Activated T-cell treated with anti-CD3 and anti-CD28 coated beads, Interleukin-2, amount 50 U/mL, for 1 hour (primary cell): ENCODE measurements around the gene TGFB2.
"Not testable (repeated sequence)": the region's sequence is repeated elsewhere in the genome, so short reads cannot be mapped to it uniquely, and the experiment has no call there.

ENCODE experiments used
- DNase-seq: peaks from one replicate; pipeline ENCODE4 v3.0.0-alpha.2; 2020

TGFB2 gene

DNA sequence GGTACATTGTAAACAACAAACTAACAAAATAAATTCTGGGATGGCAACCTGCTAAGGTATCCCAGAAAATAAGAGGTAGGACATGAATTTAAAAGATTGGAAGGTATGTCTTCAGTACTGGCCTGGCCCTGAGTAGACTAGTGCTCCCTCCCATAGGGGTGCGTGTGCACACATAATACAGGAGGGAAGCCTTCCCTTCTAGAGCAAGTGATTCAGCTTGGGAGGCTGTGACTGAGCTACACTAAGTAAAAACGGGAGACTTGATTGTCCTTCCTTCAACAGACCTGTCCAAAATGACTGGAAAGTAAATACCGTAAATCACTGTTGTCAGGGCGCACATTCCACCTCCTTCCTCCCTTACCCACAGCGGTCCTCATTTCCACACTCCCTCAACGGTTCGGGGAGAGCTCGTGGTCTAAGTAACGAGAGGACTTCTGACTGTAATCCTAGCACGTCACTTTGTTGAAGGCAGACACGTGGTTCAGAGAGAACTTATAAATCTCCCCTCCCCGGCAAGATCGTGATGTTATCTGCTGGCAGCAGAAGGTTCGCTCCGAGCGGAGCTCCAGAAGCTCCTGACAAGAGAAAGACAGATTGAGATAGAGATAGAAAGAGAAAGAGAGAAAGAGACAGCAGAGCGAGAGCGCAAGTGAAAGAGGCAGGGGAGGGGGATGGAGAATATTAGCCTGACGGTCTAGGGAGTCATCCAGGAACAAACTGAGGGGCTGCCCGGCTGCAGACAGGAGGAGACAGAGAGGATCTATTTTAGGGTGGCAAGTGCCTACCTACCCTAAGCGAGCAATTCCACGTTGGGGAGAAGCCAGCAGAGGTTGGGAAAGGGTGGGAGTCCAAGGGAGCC, at the start of gene TGFB2:
TSS of gene TGFB2 (plus strand) at position 523 of the 859 bp plus-strand sequence. CDS start 1,366 bp downstream, outside the sequence.
- DNase-seq: peak; percentile 21

DNA sequence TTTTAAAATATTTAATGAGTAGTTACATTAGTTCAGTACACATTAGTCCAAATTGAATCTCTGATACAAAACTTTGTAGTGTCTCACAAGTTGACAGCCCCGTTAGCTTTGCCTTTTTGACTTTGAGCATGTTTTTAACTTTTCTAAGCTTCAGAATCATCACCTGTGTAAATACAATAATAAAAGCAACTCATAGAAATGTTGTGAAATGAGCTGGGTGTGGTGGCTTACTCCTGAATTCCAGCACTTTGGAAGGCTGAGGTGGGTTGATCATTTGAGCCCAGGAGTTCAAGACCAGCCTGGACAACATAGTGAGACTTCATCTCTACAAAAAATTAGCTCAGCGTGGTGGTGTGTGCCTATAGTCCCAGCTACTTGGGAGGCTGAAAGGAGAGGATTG, 49.0 kb upstream of the TGFB2 start:
- DNase-seq: no peak

DNA sequence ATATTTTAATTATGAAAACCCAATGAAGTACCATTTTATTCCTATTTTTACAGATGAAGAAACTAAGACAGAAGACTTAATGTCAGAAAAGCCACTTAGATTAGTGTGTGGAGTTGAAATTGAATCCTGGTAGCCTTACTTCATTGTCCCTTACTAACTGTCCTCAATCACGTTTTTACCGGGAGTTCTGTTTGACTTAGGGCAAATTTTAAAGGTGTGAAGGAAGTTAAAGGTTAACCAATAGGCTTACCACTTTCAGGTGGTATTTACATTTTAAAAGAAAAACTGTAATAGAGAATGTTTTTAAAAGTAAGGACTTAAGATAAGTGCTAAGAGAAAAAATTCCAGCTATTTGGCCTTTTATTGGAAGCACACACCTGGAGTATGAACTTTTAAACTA, 47.7 kb upstream of the TGFB2 start:
- DNase-seq: no peak

DNA sequence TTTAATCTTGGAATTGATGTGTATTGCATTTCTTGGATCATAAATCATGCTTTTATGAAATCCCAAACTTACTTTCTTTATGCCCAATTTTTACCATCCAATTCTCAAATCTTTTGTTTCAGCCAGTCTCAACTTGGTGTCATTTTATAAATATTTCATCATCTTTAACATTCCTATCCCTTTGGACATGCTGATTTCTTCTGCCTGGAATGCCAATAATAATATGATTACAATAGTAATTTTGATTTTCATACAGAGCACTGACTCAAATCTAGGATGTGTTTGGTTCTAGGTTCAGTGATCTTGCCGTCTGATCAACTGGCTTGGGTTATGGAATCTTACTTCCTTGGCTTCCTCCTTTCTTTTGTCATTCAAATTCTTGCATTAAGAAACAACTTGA, 47.3 kb upstream of the TGFB2 start:
- DNase-seq: no peak

DNA sequence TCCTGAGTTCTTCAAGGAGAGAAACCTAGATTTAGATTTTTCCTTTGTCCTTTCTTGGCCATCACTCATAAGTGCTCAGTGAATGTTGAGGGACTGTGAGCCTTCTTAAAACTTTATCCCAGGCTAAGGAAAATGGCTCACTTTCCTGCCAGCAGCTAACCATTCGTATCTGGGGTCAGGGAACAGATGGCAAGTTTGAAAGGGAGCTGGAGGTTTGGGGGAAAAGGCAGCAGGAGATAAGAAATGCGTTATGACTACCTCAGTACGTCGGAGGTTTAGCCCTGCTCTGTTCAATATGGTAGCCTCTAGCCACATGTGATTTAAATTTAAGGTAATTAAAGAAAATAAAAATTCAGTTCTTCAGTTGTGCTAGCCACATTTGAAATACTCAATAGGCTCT, 46.7 kb upstream of the TGFB2 start:
- no peak for DNase-seq

DNA sequence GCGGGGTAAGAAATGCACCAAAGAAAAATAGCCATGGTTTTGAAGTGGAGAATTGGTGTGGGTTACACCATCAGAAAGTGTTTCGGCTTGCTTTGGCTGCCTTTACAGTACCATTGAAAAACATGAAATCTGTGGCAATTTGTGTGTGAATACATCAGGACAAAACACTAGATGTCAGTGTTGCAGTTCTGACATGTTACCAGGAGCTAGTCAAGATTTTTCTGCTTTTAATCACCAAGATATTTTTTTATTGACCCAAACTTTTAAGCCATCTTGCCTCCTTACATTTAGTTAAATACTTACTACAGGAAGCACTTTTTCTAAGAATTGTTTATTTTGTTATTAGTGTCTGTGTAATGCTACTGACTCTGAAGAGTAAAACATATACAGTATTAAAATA, 45.7 kb upstream of the TGFB2 start:
- no peak for DNase-seq

DNA sequence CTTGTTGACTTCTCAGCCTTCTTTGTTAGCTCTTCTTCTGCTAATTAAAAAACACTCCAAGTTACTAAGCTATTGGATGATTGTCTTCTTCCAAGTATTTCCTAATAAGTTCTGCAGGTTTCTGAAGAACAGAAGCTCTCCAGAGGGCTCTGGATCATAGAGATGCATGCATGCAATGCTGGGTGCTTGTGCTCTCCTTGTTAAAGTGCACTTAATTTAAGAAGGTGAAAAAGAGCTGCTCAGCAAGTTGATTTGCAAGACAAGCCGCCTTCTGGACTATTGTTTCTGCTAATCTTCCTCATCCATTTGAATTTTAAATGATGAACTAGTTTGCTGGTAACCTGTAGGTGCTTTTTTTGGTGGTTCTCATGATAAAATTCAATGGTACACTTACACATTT, 43.9 kb upstream of the TGFB2 start:
- no peak for DNase-seq

DNA sequence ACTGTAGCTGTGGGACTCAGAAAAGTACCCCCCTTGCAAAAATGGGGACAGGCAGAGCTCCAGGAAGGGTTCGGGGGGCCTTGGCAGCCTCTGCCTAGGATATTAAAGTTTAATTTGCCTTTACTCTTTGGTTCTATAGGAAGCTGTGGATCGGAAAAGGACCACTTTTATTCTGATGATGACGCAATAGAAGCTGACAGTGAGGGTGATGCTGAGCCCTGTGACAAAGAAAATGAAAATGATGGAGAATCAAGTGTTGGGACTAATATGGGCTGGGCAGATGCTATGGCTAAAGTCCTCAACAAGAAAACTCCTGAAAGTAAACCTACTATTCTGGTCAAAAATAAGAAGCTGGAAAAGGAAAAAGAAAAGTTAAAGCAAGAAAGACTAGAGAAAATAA, 43.0 kb upstream of the TGFB2 start:
- DNase-seq: no peak

DNA sequence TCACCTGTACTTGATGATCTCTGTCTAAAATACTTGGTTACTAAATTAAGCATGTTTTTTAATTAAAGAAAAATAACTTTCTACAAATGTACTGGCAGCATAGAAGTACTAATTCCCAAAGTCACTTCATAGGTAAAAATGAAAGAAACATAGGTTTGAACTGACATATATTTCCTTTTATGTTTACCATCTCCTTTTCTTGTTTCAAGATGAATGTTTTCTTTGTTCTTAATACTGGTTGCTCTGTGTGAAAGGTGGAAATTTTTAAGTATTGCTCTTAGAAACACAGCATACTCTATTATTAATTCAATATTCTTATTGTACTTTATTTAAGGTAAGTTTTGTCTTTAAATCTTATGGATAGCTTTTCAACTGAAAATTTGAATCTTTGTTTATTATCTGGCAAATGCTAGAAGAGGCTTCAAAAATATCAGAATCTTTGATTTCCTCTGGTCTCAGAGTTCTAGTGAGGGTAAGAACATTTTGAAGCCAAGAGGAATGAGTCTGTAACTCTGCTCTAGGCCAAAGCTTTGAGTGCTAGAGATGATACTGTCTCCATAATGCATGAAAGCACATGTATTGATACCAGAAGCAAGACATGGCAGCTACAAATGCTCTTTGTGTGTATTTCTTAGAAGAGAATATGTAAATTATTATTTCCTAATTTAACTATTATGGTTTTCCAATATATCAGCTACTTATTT, 41.8 kb upstream of the TGFB2 start:
- no peak for DNase-seq

DNA sequence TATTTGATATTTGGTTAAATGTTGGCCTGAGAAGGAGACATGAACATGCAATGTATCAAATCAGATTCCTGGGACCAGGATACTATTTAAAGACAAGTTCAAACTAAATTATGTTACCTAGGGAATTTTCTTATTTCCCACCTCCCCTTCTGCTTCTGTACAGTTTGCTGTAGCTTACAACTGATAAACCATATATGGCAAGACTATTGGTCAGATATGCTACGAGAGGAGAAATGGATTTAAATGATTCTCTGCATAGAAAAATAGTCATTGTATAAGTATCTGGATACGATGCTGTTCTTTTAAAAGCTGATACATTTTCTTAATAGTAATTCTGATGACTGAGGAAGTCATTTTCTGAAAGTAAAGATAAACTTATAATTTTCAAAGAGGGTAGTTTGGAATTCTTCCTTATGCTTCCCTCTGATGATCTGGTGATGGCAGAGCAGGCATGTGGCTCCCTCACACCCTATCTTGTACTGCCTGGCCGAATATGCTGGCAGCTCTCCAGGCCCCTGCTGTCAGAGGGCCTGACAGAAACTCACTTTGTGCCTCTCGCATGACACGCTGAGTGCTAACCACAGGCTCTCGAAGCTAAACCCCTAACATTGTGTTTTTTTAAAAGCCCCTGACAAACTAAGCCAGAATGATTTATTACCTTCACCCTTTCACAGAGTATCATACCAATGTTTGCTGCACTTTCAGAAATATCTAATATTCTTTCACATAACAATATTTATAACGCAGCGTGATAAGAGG, 40.7 kb upstream of the TGFB2 start:
- DNase-seq: no peak

DNA sequence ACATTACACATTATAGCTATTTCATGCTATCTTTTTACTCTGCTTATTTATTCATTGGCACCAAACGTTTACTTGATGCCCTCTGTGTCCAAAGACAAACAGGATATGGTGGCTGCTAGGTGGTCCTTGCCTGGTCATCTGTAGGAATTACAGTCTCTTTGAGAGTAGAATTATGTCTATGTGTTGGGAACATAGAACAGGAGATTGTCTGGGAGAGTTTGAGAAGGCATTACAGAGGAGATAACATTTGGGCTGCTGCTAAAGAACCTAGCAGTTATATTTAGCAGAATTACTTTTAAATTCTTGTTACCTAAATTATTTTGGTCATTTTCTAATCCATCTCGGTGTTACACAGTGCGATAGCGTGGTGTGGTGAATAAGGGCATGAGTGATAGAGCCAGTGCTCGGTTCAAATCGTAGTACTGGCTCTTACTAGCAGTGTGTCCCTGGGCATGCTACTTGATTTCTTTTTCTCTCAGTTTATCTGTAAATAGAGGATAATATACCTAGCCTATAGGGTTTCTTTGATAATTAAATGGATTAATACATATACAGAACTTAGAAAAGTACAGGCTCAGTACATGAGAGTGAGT, 39.6 kb upstream of the TGFB2 start:
- DNase-seq: no peak

DNA sequence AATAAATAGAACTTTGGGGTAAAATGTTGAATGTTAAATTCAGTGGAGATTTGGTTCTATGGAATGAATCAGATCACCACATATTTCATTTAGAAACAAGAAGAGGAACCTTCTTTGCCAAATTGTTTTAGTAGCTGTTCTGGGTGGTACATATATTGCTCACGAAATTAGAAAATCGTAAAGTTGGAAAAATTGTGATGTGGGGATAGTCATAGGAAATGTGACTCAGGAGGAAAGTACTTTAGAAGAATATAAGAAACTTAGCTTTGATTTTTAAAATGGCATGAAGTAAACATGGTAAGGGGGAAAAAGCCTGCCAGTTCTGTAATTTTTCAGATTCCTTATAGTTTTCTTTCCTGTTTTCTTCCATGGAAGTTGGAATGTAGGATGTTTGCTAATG, 32.6 kb upstream of the TGFB2 start:
- no peak for DNase-seq

DNA sequence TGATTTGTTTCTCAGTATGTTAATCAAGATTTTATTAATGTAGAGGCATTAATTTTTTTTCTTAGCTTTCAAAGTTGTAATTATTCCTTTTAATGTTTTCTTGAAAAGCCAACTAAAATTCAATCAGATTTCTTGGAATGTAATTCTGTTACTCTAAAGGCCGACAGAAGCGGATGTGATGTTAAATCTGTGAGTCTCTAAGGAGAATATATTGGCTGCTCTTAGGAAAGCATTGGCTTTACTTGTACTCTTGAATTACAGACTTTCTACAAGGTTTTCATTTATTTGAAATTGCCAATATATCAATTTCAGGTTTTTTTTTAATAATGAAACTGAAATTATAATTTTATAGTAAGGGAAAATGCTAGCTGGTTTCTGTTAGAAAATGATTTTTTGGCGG, 30.8 kb upstream of the TGFB2 start:
- DNase-seq: no peak

DNA sequence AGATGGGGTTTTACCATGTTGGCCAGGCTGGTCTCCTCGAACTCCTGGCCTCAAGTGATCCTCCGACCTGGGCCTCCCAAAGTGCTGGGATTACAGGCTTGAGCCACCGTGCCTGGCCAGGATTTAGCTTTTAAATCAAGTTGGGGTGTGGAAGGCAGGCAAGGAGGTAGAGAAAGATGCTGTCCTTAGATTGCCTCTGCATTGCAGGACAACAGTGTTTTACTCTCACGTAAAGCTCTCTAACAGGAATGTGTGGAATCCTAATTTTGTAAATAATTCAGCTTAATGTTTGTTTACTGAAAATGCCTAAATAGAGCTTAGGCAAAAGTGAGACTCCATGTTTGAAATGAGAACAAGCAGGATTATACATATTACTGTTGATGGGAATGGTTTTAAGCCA, 29.5 kb upstream of the TGFB2 start:
- DNase-seq: no peak

DNA sequence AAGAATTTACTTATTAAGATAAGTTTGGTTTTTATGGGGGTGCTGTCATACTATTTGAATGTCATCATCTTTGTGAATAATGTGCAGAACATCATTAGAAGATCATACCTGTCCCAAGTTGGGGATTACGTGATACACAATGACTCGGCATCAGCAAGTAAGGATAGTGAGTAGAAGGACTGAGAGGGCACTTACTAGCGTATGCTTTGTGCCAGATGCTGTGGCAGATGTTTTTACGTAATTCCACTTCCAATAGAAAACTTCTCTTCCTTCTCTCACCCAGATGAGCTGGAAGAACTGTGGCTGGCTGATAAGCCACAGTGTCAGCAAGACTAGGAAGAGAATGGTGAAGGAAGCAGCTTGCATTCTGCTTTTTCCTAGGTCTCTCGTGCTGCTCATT, 28.1 kb upstream of the TGFB2 start:
- DNase-seq: no peak

DNA sequence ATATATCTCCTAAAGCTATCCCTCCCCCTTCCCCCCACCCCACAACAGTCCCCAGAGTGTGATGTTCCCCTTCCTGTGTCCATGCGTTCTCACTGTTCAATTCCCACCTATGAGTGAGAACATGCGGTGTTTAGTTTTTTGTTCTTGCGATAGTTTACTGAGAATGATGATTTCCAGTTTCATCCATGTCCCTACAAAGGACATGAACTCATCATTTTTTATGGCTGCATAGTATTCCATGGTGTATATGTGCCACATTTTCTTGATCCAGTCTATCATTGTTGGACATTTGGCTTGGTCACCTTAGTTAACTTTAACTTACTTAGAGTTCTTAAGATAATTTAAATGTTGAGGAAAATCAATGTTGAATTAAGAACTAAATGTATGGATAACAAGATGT, 25.0 kb upstream of the TGFB2 start:
- DNase-seq: not testable (repeated sequence)

DNA sequence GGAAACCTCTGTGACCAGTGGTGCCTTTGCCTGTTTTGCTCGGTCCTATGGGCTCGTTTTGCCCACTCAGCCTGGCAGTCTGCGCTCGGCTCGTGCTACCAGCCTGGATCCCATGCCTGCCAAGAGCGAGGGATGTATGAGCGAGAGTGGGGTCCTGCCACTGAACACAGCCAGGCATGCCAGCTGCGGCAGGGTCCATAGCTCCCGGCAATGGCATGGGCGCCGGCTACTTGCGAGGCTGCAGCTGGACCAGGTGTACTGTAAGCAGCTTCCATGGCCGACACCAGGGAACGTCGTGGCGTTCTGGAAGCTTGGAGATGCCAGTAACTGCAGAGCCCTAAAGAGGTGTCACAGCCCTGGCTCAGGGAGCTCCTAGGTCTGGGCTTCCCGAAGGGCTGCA, 22.4 kb upstream of the TGFB2 start:
- no peak for DNase-seq

DNA sequence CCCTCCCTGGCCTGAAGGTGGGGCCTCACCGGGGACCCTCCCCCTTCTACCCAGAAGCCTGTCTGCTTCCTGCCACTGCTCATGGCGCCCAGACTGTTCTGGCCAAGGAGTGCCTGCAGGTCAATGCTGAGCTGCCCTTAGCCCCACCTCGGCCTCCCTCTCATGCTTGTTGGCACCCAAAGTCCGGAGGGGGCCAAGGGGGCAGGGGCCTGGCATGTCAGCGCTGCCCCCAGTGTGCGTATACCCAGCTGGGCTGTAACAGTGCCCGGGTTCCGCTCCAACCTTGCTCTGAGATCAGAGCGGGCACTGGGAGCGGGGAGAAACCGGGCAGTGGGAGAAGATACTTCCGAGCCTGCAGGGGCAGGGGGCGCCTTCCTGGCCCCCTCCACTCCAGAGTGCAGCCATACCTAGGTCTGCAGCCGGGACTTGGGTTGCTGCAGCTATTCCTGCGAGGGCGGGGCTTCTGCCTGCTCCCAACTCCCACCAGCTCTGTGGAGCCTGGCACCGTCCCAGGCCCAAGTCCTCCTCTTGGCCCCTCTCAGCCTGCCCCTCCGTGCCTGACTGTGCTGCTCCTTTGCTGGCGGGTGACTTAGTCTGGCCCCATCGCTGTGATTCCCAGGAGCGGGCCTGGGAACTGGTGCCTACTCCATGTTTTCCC, 21.4 kb upstream of the TGFB2 start:
- DNase-seq: no peak

DNA sequence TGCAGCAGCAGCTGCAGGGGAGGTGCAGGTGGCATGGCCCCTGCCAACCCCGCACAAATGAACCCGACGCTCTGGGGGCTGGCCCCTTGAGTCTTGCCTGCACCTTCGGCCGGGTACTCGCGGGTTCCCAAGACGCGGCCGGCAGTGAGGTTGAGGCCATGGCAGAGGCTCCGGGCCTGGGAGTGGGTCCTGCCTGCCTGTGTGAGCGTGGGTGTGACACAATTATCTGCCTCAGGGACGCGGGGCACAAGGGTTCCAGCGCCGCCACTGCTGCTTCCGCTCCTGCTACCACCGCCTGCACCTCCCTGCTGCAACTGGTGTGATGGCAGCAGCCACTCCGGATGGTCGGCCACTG, 20.9 kb upstream of the TGFB2 start:
- DNase-seq: no peak

DNA sequence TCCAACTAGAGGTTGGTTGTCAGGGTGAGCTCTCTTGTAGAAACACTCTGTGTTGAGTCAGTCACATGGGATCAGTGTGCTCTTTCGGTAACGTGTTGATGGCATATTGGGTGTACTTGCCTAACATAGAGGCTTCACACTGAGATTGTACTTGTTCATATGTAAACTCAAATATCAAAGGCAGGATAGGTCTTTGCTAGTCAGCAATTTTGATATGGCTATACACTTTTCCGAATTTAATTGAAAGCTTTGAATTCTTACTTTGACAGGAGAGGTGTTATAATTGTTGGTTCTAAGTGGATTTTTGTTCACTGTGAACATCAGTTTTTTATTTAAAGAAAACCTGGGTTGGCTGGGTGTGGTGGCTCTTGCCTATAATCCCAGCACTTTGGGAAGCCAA, 16.4 kb upstream of the TGFB2 start:
- DNase-seq: no peak

DNA sequence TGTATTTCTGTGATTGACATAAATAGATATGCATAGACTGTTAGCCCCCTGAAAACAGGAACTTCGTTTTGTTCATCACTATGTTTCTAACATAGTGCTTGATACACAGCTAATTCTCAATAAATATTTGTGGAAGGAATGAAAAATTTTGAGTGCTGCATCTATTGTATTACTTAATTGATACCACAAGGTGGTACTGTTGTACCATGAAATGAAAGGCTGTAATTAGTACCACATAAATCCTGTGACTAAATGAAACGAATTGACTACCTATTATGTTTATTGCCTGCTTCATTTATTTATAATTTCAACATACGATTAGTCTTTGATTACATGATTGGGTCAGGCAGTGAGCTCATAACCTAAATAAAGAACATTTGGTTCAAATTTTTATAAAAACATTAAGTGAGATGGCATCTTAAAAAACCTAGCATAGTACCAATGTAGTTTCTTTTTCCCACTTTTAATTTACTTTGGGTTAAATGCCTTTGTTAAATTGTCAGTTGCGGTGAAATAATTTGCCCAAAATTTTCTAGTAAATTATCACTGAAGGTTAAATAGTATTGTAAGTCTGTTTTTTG, 15.0 kb upstream of the TGFB2 start:
- DNase-seq: no peak

DNA sequence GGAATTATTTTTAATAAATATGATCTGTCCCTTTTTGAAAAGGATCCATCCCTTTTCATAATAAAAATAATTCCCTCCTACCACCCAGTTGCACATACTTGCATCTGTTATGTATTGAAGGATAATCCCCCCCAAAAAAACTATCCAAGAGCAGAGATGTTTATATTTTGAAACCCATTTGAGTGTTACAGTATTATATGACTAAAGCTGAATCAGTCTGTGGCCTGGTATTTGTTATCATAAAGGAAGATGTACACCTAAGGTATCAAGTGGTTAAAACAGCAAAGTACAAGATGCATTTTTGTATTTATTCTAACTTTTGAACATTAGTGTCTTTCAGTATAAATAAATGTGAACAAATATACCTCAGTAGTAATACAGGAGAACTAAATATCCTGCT, 12.7 kb upstream of the TGFB2 start:
- no peak for DNase-seq

DNA sequence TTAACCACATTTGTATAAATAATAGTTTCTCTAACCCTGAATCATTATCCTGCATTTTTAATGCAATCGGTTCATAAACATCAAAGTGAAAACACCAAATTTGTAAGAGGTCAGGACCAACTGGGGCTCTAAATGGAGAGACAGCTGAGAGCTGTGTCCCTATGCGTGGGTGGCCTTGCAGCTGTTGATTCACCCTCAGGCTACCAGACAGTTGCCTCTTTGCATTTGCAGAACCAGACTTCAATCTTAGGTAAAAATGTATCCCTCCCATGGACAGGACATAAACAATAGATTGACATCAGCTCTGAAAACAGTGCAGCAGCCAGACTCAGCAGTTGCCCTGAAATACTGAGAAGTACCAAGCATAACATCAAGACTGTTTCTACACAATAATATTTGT, 8.8 kb upstream of the TGFB2 start:
- no peak for DNase-seq
